Hepatocyte (in vitro differentiated cells): ENCODE measurements around the gene APOBEC2. TPM values are rescaled to one million over a fixed set of nuclear protein-coding genes. Genes with fewer than 3 reads are reported as not detected.
A peak's percentile ranks its signal among the peaks of the same experiment; 100 is the strongest.

Source experiments
- DNase-seq: peaks from one replicate; pipeline ENCODE4 v3.0.0-alpha.2; 2016; ENCODE audit warnings: low spot score
- H2AFZ ChIP-seq: fragments of 200-600 bp; sonication (generic); 2 replicates; pipeline ENCODE4 v1.6.0; 2016; ENCODE audit warnings: antibody characterized with exemption, mild to moderate bottlenecking
- H3K27ac ChIP-seq: fragments of 200-600 bp; sonication (generic); 2 replicates; pipeline ENCODE4 v1.5.1; 2016; ENCODE audit warnings: mild to moderate bottlenecking
- H3K27me3 ChIP-seq: fragments of 200-600 bp; sonication (generic); 2 replicates; pipeline ENCODE4 v1.6.1; 2016
- H3K36me3 ChIP-seq: fragments of 200-600 bp; sonication (generic); replicated peaks from 2 replicates; pipeline ENCODE4 v1.5.1; 2016; ENCODE audit warnings: low read depth; ENCODE audit not compliant: insufficient read depth
- H3K4me1 ChIP-seq: fragments of 200-600 bp; sonication (generic); 2 replicates; pipeline ENCODE4 v1.5.1; 2016; ENCODE audit warnings: mild to moderate bottlenecking, moderate library complexity; ENCODE audit not compliant: insufficient read depth
- H3K4me2 ChIP-seq: fragments of 200-600 bp; sonication (generic); 2 replicates; pipeline ENCODE4 v1.6.0; 2016
- H3K4me3 ChIP-seq: fragments of 200-600 bp; sonication (generic); 2 replicates; pipeline ENCODE4 v1.5.1; 2016; ENCODE audit warnings: mild to moderate bottlenecking
- H3K79me2 ChIP-seq: fragments of 200-600 bp; sonication (generic); 2 replicates; pipeline ENCODE4 v1.6.0; 2017; ENCODE audit warnings: mild to moderate bottlenecking
- H3K9me2 ChIP-seq: fragments of 200-600 bp; sonication (generic); replicated peaks from 2 replicates; pipeline ENCODE4 v1.6.0; 2017; ENCODE audit warnings: mild to moderate bottlenecking; ENCODE audit not compliant: insufficient read depth
- H3K9me3 ChIP-seq: fragments of 200-600 bp; sonication (generic); 2 replicates; pipeline ENCODE4 v1.5.1; 2016; ENCODE audit warnings: low read depth, mild to moderate bottlenecking
- H4K20me1 ChIP-seq: fragments of 200-600 bp; sonication (generic); 2 replicates; pipeline ENCODE4 v1.6.0; 2016; ENCODE audit warnings: mild to moderate bottlenecking; ENCODE audit not compliant: insufficient read depth, poor library complexity, severe bottlenecking
- CTCF ChIP-seq: fragments of 200-600 bp; sonication (generic); IDR thresholded peaks from 2 replicates; pipeline ENCODE4 v1.5.1; 2016; ENCODE audit warnings: antibody characterized with exemption, mild to moderate bottlenecking; ENCODE audit not compliant: poor library complexity
- EZH2 ChIP-seq: fragments of 200-600 bp; sonication (generic); IDR thresholded peaks from 2 replicates; pipeline ENCODE4 v1.6.1; 2016; ENCODE audit warnings: antibody characterized with exemption, mild to moderate bottlenecking, borderline replicate concordance
- EZH2phosphoT487 ChIP-seq: fragments of 200-600 bp; sonication (generic); IDR thresholded peaks from one replicate; pipeline ENCODE4 v1.6.1; 2018; ENCODE audit warnings: antibody characterized with exemption, mild to moderate bottlenecking, low read depth, moderate library complexity; ENCODE audit not compliant: unreplicated experiment, severe bottlenecking
- WGBS: methylation state at CpG from one replicate; pipeline ENCODE4 v1.1.6; 2016; ENCODE audit warnings: low lambda C conversion rate; ENCODE audit errors: missing lambda C conversion rate; 5-methylcytosine and 5-hydroxymethylcytosine counted together
- polyA plus RNA-seq: library from polyadenylated mRNA; unstranded; fragments of >200 nt; fragmentation: Nextera tagmentation; extraction: Ambion mirVana; gene quantifications from 2 replicates; pipeline ENCODE4 v1.2.1, GENCODE V29; 2016
- total RNA-seq: library from RNA; depleted of rRNA; stranded (reverse); fragments of >200 nt; gene quantifications from 2 replicates; pipeline ENCODE4 v1.2.3, GENCODE V29; 2014

The APOBEC2 gene
- total and polyA plus RNA-seq, 2 experiments from 2014 or later, result 2.8 to 2.9 TPM

- no peaks in the 10 kb centered on the region for H3K9me2 ChIP-seq
- peak overlapping the region; percentile 6 for H3K4me2 ChIP-seq
- no peaks in the 10 kb centered on the region for H3K9me3 ChIP-seq
- H4K20me1 ChIP-seq, result no peaks in the 10 kb centered on the region
- H2AFZ ChIP-seq, result no peak overlapping the region
- TF ChIP-seq EZH2phosphoT487, result no peak
- TF ChIP-seq EZH2, result no peak
- TF ChIP-seq CTCF, result no peak
- H3K36me3 ChIP-seq, result no peaks in the 10 kb centered on the region
- 17% methylated on average over 1 of the region's 1 CpG for WGBS
- DNase-seq, result peak; percentile 48
- peaks cover 73% of the 10 kb centered on the region for H3K4me1 ChIP-seq
- H3K4me3 ChIP-seq, result no peak overlapping the region
- H3K79me2 ChIP-seq, result no peaks in the 10 kb centered on the region
- H3K27ac ChIP-seq, result peak overlapping the region; percentile 72
- H3K27me3 ChIP-seq, result no peaks in the 10 kb centered on the region
These were observed 3.5 kb upstream of the APOBEC2 start for GRCh38 chr6:41049521-41049920.

GRCh38 chr6:41049955-41050354 is 3.0 kb upstream of the APOBEC2 start:
- no peak for TF ChIP-seq EZH2phosphoT487
- TF ChIP-seq EZH2, result no peak
- no peak for TF ChIP-seq CTCF
- 82% methylated on average over 7 of the region's 7 CpGs for whole genome bisulfite sequencing

GRCh38 chr6:41050536-41050935 is 2.5 kb upstream of the APOBEC2 start:
- no peak for DNase-seq
- no peaks in the 10 kb centered on the region for H4K20me1 ChIP-seq
- TF ChIP-seq EZH2phosphoT487, result no peak
- no peak for TF ChIP-seq EZH2
- TF ChIP-seq CTCF, result no peak
- H2AFZ ChIP-seq, result no peak overlapping the region
- H3K4me3 ChIP-seq, result no peak overlapping the region
- H3K27me3 ChIP-seq, result no peaks in the 10 kb centered on the region
- H3K9me2 ChIP-seq, result no peaks in the 10 kb centered on the region
- 32% methylated on average over 3 of the region's 3 CpGs for WGBS
- peak overlapping the region; percentile 72 for H3K27ac ChIP-seq
- H3K9me3 ChIP-seq, result no peaks in the 10 kb centered on the region
- H3K4me1 ChIP-seq, result peaks cover 77% of the 10 kb centered on the region
- H3K4me2 ChIP-seq, result no peak overlapping the region
- H3K36me3 ChIP-seq, result no peaks in the 10 kb centered on the region
- no peaks in the 10 kb centered on the region for H3K79me2 ChIP-seq

More at GRCh38 chr6:41049955-41050354, 3.0 kb upstream of the APOBEC2 start:
- Histone ChIP-seq H3K9me3 (no peaks in the 10 kb centered on the region), H3K4me2 (peak overlapping the region; percentile 6), H3K79me2 (no peaks in the 10 kb centered on the region), H3K9me2 (no peaks in the 10 kb centered on the region), H4K20me1 (no peaks in the 10 kb centered on the region), H3K36me3 (no peaks in the 10 kb centered on the region), H3K4me1 (peaks cover 77% of the 10 kb centered on the region), H3K27me3 (no peaks in the 10 kb centered on the region), H3K27ac (peak overlapping the region; percentile 72), H2AFZ (no peak overlapping the region), H3K4me3 (no peak overlapping the region)
- DNase-seq, result no peak

GRCh38 chr6:41051873-41052272 is 1.1 kb upstream of the APOBEC2 start:
- H3K36me3 ChIP-seq, result no peaks in the 10 kb centered on the region
- H3K27ac ChIP-seq, result peak overlapping the region; percentile 45
- 79% methylated on average over 5 of the region's 5 CpGs for WGBS
- no peak for TF ChIP-seq EZH2
- TF ChIP-seq EZH2phosphoT487, result no peak
- no peak for TF ChIP-seq CTCF
- H3K79me2 ChIP-seq, result no peaks in the 10 kb centered on the region
- H3K4me3 ChIP-seq, result no peak overlapping the region
- H3K4me2 ChIP-seq, result no peak overlapping the region
- no peaks in the 10 kb centered on the region for H3K27me3 ChIP-seq
- DNase-seq, result no peak
- H4K20me1 ChIP-seq, result no peaks in the 10 kb centered on the region
- H3K9me3 ChIP-seq, result no peaks in the 10 kb centered on the region
- H2AFZ ChIP-seq, result no peak overlapping the region
- H3K4me1 ChIP-seq, result peaks cover 77% of the 10 kb centered on the region
- no peaks in the 10 kb centered on the region for H3K9me2 ChIP-seq
